Activated naive CD4-positive, alpha-beta T cell treated with anti-CD3 and anti-CD28 coated beads for 36 hours (primary cell): ENCODE data around the gene CCDC107. TPM values are rescaled to one million over a fixed set of nuclear protein-coding genes. Genes with fewer than 3 reads are reported as not detected.

ENCODE experiments used
- CTCF ChIA-PET: fragments of 350-600 bp; sonication (Branson Sonifier 250); formaldehyde crosslinking; loops from one replicate; lab custom pipeline; 2021; ENCODE audit warnings: antibody characterized with exemption; lab: Charles Lee
- DNase-seq: peaks from one replicate; pipeline ENCODE4 v3.0.0-alpha.2; 2020
- H3K27ac Mint-ChIP-seq: one replicate; pipeline ENCODE4 v1.8.0; 2021; ENCODE audit warnings: mild to moderate bottlenecking, mixed read lengths
- H3K27me3 Mint-ChIP-seq: one replicate; pipeline ENCODE4 v1.8.0; 2021; ENCODE audit warnings: low read depth, mixed read lengths
- H3K36me3 Mint-ChIP-seq: one replicate; pipeline ENCODE4 v1.8.0; 2021; ENCODE audit warnings: low read depth, mixed read lengths
- H3K4me1 Mint-ChIP-seq: one replicate; pipeline ENCODE4 v1.8.0; 2021; ENCODE audit warnings: low read depth, mixed read lengths
- H3K4me3 Mint-ChIP-seq: one replicate; pipeline ENCODE4 v1.8.0; 2021; ENCODE audit warnings: mild to moderate bottlenecking, moderate library complexity, mixed read lengths
- H3K9me3 Mint-ChIP-seq: one replicate; pipeline ENCODE4 v1.8.0; 2021; ENCODE audit warnings: mixed read lengths
- intact Hi-C: fragments of 100-400 bp; cut with micrococcal nuclease; formaldehyde crosslinking; loops from one replicate; pipeline ENCODE4 v1.15.1; 2023
- total RNA-seq, 2 experiments: library from RNA; stranded (reverse); gene quantifications; one replicate each; pipeline ENCODE4 v1.2.3, GENCODE V29; 2021

CCDC107 gene
- total RNA-seq, 2 experiments from 2014 or later = 5.6 to 6.4 TPM

GRCh38 chr9:35696520-35697215 lies 38.6 kb downstream of the CCDC107 start:
- no peaks in the 10 kb centered on the region for H3K9me3 Mint-ChIP-seq
- no peaks in the 10 kb centered on the region for H3K27me3 Mint-ChIP-seq
- intact Hi-C loops = loop anchor here (1.0 kb wide), 1 partner anchor 50 kb away; no protein-coding TSS in a partner anchor
- H3K27ac Mint-ChIP-seq = peak overlapping the region; percentile 51
- no peak overlapping the region for H3K4me3 Mint-ChIP-seq
- peak; percentile 70 for DNase-seq
- H3K4me1 Mint-ChIP-seq = peaks cover 1% of the 10 kb centered on the region
- H3K36me3 Mint-ChIP-seq = peaks cover 10% of the 10 kb centered on the region
- CTCF ChIA-PET = interaction anchor here (0.6 to 8.4 kb wide), 39 partner anchors 8 to 342 kb away, joined by 3 to 86 read pairs (median 5); partner anchors contain the start of genes ARHGEF39, CA9, CCDC107 and CREB3

GRCh38 chr9:35697486-35697885 lies 39.4 kb downstream of the CCDC107 start:
- Mint-ChIP-seq H3K4me1 (peaks cover 1% of the 10 kb centered on the region), H3K27ac (no peak overlapping the region), H3K9me3 (no peaks in the 10 kb centered on the region), H3K27me3 (no peaks in the 10 kb centered on the region), H3K4me3 (no peak overlapping the region), H3K36me3 (peaks cover 10% of the 10 kb centered on the region)
- CTCF ChIA-PET = interaction anchor here (1.2 to 8.4 kb wide), 18 partner anchors 8 to 211 kb away, joined by 3 to 86 read pairs (median 17); partner anchors contain the start of genes ARHGEF39, CA9, CCDC107 and CREB3
- DNase-seq = no peak
- intact Hi-C loops = no loop called here

- Mint-ChIP-seq H3K36me3 (peaks cover 16% of the 10 kb centered on the region), H3K27me3 (no peaks in the 10 kb centered on the region), H3K27ac (no peak overlapping the region), H3K4me3 (no peak overlapping the region), H3K9me3 (no peaks in the 10 kb centered on the region), H3K4me1 (peaks cover 1% of the 10 kb centered on the region)
- DNase-seq = no peak
- intact Hi-C loops = no loop called here
- CTCF ChIA-PET = interaction anchor here (3.6 to 8.4 kb wide), 4 partner anchors 23 to 33 kb away, joined by 13 to 86 read pairs (median 55); partner anchors contain the start of genes ARHGEF39, CA9, CREB3 and TLN1
Observed at GRCh38 chr9:35698231-35698630, 40.1 kb downstream of the CCDC107 start.

GRCh38 chr9:35700031-35700430 lies 41.9 kb downstream of the CCDC107 start:
- Mint-ChIP-seq H3K4me3 (no peak overlapping the region), H3K27ac (no peak overlapping the region), H3K27me3 (no peaks in the 10 kb centered on the region), H3K9me3 (no peaks in the 10 kb centered on the region), H3K36me3 (peaks cover 30% of the 10 kb centered on the region), H3K4me1 (peaks cover 1% of the 10 kb centered on the region)
- DNase-seq = no peak
- intact Hi-C loops = no loop called here
- CTCF ChIA-PET = interaction anchor here (1.3 to 6.0 kb wide), 2 partner anchors 10 to 29 kb away, joined by 8 to 68 read pairs; partner anchors contain the start of genes CREB3, TLN1 and TPM2

- peaks cover 34% of the 10 kb centered on the region for H3K36me3 Mint-ChIP-seq
Observed at GRCh38 chr9:35700942-35701341, 42.9 kb downstream of the CCDC107 start.

GRCh38 chr9:35702696-35703095 lies 44.6 kb downstream of the CCDC107 start:
- intact Hi-C loops = no loop called here
- no peak overlapping the region for H3K27ac Mint-ChIP-seq
- no peak overlapping the region for H3K4me3 Mint-ChIP-seq
- H3K9me3 Mint-ChIP-seq = no peaks in the 10 kb centered on the region
- no peak for DNase-seq
- H3K27me3 Mint-ChIP-seq = no peaks in the 10 kb centered on the region
- H3K36me3 Mint-ChIP-seq = peaks cover 39% of the 10 kb centered on the region
- CTCF ChIA-PET = interaction anchor here (0.9 kb wide), 1 partner anchor 16 kb away, joined by 3 read pairs; no protein-coding TSS in a partner anchor
- H3K4me1 Mint-ChIP-seq = no peaks in the 10 kb centered on the region

More at GRCh38 chr9:35700942-35701341, 42.9 kb downstream of the CCDC107 start:
- CTCF ChIA-PET = interaction anchor here (0.6 to 1.3 kb wide), 6 partner anchors 9 to 360 kb away, joined by 3 to 8 read pairs (median 3); partner anchors contain the start of gene TPM2
- Mint-ChIP-seq H3K27ac (no peak overlapping the region), H3K27me3 (no peaks in the 10 kb centered on the region), H3K4me1 (peaks cover 1% of the 10 kb centered on the region), H3K9me3 (no peaks in the 10 kb centered on the region), H3K4me3 (no peak overlapping the region)
- intact Hi-C loops = no loop called here
- DNase-seq = no peak

- Mint-ChIP-seq H3K27ac (no peak overlapping the region), H3K9me3 (no peaks in the 10 kb centered on the region), H3K36me3 (peaks cover 44% of the 10 kb centered on the region), H3K4me3 (no peak overlapping the region), H3K4me1 (no peaks in the 10 kb centered on the region), H3K27me3 (no peaks in the 10 kb centered on the region)
- DNase-seq = no peak
- intact Hi-C loops = no loop called here
- CTCF ChIA-PET = interaction anchor here (0.9 to 4.9 kb wide), 2 partner anchors 8 to 14 kb away, joined by 3 to 30 read pairs; no protein-coding TSS in a partner anchor
Observed at GRCh38 chr9:35703906-35704672, 46.0 kb downstream of the CCDC107 start.

GRCh38 chr9:35705372-35705771 lies 47.3 kb downstream of the CCDC107 start:
- Mint-ChIP-seq H3K4me1 (no peaks in the 10 kb centered on the region), H3K4me3 (no peak overlapping the region), H3K36me3 (peaks cover 50% of the 10 kb centered on the region), H3K27me3 (no peaks in the 10 kb centered on the region), H3K27ac (no peak overlapping the region), H3K9me3 (no peaks in the 10 kb centered on the region)
- CTCF ChIA-PET = interaction anchor here (4.9 kb wide), 1 partner anchor 10 kb away, joined by 30 read pairs; no protein-coding TSS in a partner anchor
- no peak for DNase-seq
- intact Hi-C loops = no loop called here

- Mint-ChIP-seq H3K36me3 (peaks cover 55% of the 10 kb centered on the region), H3K4me3 (no peak overlapping the region), H3K27me3 (no peaks in the 10 kb centered on the region), H3K27ac (no peak overlapping the region), H3K9me3 (no peaks in the 10 kb centered on the region), H3K4me1 (no peaks in the 10 kb centered on the region)
- no peak for DNase-seq
- CTCF ChIA-PET = interaction anchor here (1.2 to 4.9 kb wide), 2 partner anchors 10 to 24 kb away, joined by 4 to 30 read pairs; no protein-coding TSS in a partner anchor
- intact Hi-C loops = no loop called here
Observed at GRCh38 chr9:35705836-35706430, 47.8 kb downstream of the CCDC107 start.

GRCh38 chr9:35706951-35707350 lies 48.9 kb downstream of the CCDC107 start:
- Mint-ChIP-seq H3K27me3 (no peaks in the 10 kb centered on the region), H3K4me3 (no peak overlapping the region), H3K4me1 (peaks cover 2% of the 10 kb centered on the region), H3K36me3 (peaks cover 64% of the 10 kb centered on the region), H3K9me3 (no peaks in the 10 kb centered on the region), H3K27ac (no peak overlapping the region)
- CTCF ChIA-PET = interaction anchor here (1.0 to 4.9 kb wide), 4 partner anchors 11 to 90 kb away, joined by 3 to 30 read pairs (median 4); no protein-coding TSS in a partner anchor
- DNase-seq = no peak
- intact Hi-C loops = no loop called here

- peaks cover 2% of the 10 kb centered on the region for H3K4me1 Mint-ChIP-seq
- H3K27ac Mint-ChIP-seq = no peak overlapping the region
- no peak for DNase-seq
- H3K27me3 Mint-ChIP-seq = no peaks in the 10 kb centered on the region
- intact Hi-C loops = no loop called here
- H3K36me3 Mint-ChIP-seq = peaks cover 64% of the 10 kb centered on the region
- H3K9me3 Mint-ChIP-seq = no peaks in the 10 kb centered on the region
- CTCF ChIA-PET = interaction anchor here (1.2 to 4.9 kb wide), 3 partner anchors 13 to 91 kb away, joined by 3 to 30 read pairs (median 4); no protein-coding TSS in a partner anchor
- no peak overlapping the region for H3K4me3 Mint-ChIP-seq
Observed at GRCh38 chr9:35708146-35708545, 50.1 kb downstream of the CCDC107 start.
